Fibroblast of lung (primary cell): Measurements from ENCODE around the gene ARL4D. TPM values are rescaled to one million over a fixed set of nuclear protein-coding genes. Genes with fewer than 3 reads are reported as not detected.

Source experiments
- DNase-seq, 2 donors: peaks; one replicate each; pipeline versions ENCODE4 v3.0.0 to v3.0.0-alpha.2; 2010; ENCODE audit warnings: low read depth in 2 of 2
- H2AFZ ChIP-seq: 2 replicates; pipeline ENCODE4 v1.5.1; 2012; ENCODE audit warnings: low read length, control low read depth, inconsistent platforms
- H3K27ac ChIP-seq: 2 replicates; pipeline ENCODE4 v1.5.1; 2011; ENCODE audit warnings: low read length, control low read depth; ENCODE audit not compliant: insufficient read depth
- H3K27me3 ChIP-seq: 2 replicates; pipeline ENCODE4 v1.5.1; 2011; ENCODE audit warnings: mild to moderate bottlenecking, low read length; ENCODE audit not compliant: control insufficient read depth, insufficient read depth
- H3K36me3 ChIP-seq: 2 replicates; pipeline ENCODE4 v1.5.1; 2011; ENCODE audit warnings: low read length; ENCODE audit not compliant: control insufficient read depth, insufficient read depth
- H3K4me1 ChIP-seq: 2 replicates; pipeline ENCODE4 v1.5.1; 2011; ENCODE audit warnings: low read length; ENCODE audit not compliant: control insufficient read depth, insufficient read depth; ENCODE audit errors: extremely low read depth
- H3K4me2 ChIP-seq: 2 replicates; pipeline ENCODE4 v1.5.1; 2011; ENCODE audit warnings: low read length, control low read depth; ENCODE audit not compliant: insufficient read depth; ENCODE audit errors: extremely low read depth
- H3K4me3 ChIP-seq, 4 experiments: fragments of 200-600 bp in 1 of 4; sonication (generic) in 1 of 4; replicated peaks in 1 of 4; 2 replicates each; pipeline ENCODE4 v1.5.1; 2011 to 2016; ENCODE audit warnings: low read length in 4 of 4, low read depth in 3 of 4, mild to moderate bottlenecking in 3 of 4, control low read depth in 2 of 4, inconsistent platforms in 1 of 4, mixed read lengths in 1 of 4; ENCODE audit not compliant: insufficient read depth in 1 of 4; ENCODE audit errors: control extremely low read depth in 1 of 4
- H3K79me2 ChIP-seq: 2 replicates; pipeline ENCODE4 v1.5.1; 2012; ENCODE audit warnings: mild to moderate bottlenecking, low read length, inconsistent platforms; ENCODE audit not compliant: control insufficient read depth, insufficient read depth
- H3K9ac ChIP-seq: 2 replicates; pipeline ENCODE4 v1.5.1; 2011; ENCODE audit warnings: mild to moderate bottlenecking, low read length, control low read depth; ENCODE audit not compliant: insufficient read depth
- H3K9me3 ChIP-seq: 2 replicates; pipeline ENCODE4 v1.5.1; 2012; ENCODE audit warnings: low read depth, low read length; ENCODE audit not compliant: control insufficient read depth, insufficient read depth
- H4K20me1 ChIP-seq: 2 replicates; pipeline ENCODE4 v1.5.1; 2011; ENCODE audit warnings: low read length; ENCODE audit not compliant: control insufficient read depth, insufficient read depth; ENCODE audit errors: extremely low read depth
- CTCF ChIP-seq, 2 donors: IDR thresholded peaks in 1 of 2; conservative IDR thresholded peaks in 1 of 2; 1 replicate in 1 of 2; 2 replicates in 1 of 2; pipeline ENCODE4 v1.5.1; 2011 to 2012; ENCODE audit warnings: low read length in 2 of 2, control low read depth in 1 of 2, inconsistent platforms in 1 of 2, low read depth in 1 of 2, mild to moderate bottlenecking in 1 of 2
- EZH2 ChIP-seq: IDR thresholded peaks from 2 replicates; pipeline ENCODE4 v1.5.1; 2012; ENCODE audit warnings: low read length, control low read depth, mild to moderate bottlenecking; ENCODE audit errors: missing control alignments
- polyA plus RNA-seq, 2 donors: library from polyadenylated mRNA; depleted of rRNA in 1 of 2; stranded (reverse) in 1 of 2; unstranded in 1 of 2; fragments of >200 nt; gene quantifications; 2 replicates each; pipeline ENCODE4 v1.2.1, GENCODE V29; 2011 to 2012; ENCODE audit warnings: missing spikeins in 1 of 2
- total RNA-seq: library from RNA; depleted of rRNA; stranded (reverse); fragments of >200 nt; gene quantifications from 2 replicates; pipeline ENCODE4 v1.2.1, GENCODE V29; 2014

Gene ARL4D
- total and polyA plus RNA-seq, 2 donors (not counting 1 experiment from before 2014, with no cell fraction given), result 12.5 to 46.4 TPM

- DNase-seq, result no peak
- no peaks in the 10 kb centered on the region for H3K4me1 ChIP-seq
Measured at GRCh38 chr17:43383372-43383771, 15.4 kb upstream of the ARL4D start.

DNA sequence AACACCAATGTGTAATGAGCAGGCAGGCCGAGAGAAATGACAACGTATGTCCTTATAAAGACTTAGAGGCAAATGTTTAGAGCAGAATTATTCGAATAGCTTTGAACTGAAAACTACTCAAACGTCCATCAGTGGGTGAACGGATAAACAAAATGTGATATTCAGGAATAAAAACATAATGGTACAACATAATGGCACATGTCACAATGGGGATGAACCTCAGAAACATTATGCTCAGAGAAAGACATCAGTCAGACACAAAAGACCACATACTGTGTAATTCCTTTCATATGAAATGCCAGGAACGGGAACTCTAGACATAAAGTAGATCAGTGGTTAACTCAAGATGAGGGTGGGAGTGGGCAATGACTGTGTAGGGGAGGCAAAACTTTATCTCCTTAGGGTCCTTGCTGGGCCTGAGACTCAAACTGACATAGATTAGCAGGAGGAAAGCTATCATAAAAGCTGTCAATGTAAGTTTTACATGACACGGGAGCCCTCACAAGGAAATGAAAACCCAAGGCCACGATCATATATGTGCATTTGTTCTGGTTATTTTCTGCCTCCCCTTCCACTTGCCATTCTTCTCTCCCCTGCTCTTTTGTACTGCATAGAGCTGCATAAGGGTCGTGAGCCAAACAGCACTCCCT is 14.8 kb upstream of the ARL4D start:
- Histone ChIP-seq H3K79me2 (no peaks in the 10 kb centered on the region), H3K9ac (no peak overlapping the region), H3K9me3 (no peaks in the 10 kb centered on the region), H3K36me3 (no peaks in the 10 kb centered on the region), H3K4me1 (no peaks in the 10 kb centered on the region), H3K27ac (no peak overlapping the region), H3K4me3 (no peak overlapping the region), H3K4me2 (no peak overlapping the region), H2AFZ (no peak overlapping the region), H3K27me3 (no peaks in the 10 kb centered on the region), H4K20me1 (no peaks in the 10 kb centered on the region)
- TF ChIP-seq EZH2 (no peak), CTCF (conservative IDR thresholded peaks at IDR 0.05 in 1 of 2, IDR thresholded peaks at IDR 0.05 in 1 of 2; ENCODE audit: low read depth in 1 of 2, low read length in 2 of 2) (no peak)
- DNase-seq, result no peak

More at GRCh38 chr17:43383372-43383771, 15.4 kb upstream of the ARL4D start:
- Histone ChIP-seq H3K9ac (no peak overlapping the region), H3K79me2 (no peaks in the 10 kb centered on the region), H3K27me3 (no peaks in the 10 kb centered on the region), H3K4me3 (no peak overlapping the region), H3K9me3 (no peaks in the 10 kb centered on the region), H4K20me1 (no peaks in the 10 kb centered on the region), H3K4me2 (no peak overlapping the region), H3K36me3 (no peaks in the 10 kb centered on the region), H2AFZ (no peak overlapping the region), H3K27ac (no peak overlapping the region)
- TF ChIP-seq CTCF (conservative IDR thresholded peaks at IDR 0.05 in 1 of 2, IDR thresholded peaks at IDR 0.05 in 1 of 2; ENCODE audit: low read depth in 1 of 2, low read length in 2 of 2), result no peak
- TF ChIP-seq EZH2, result no peak

DNA sequence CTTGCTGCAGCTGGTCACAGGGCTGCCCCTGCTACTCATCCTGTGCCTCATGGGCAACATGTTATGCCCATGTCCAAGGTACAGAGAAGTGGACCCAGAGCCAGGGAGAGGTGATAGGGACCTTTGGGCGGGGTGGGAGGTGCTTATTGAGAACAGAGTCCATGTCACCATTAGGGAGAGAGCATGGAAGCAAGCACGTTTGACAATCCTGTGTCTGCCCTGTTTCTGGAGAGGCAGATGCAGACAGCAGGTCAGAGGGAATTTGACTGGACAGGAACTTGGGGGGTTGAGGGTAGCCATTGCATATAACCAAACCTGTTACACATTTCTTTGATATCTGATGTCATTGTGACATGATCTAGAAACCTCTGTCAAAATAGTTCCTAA is 14.3 kb upstream of the ARL4D start:
- Histone ChIP-seq H3K27ac (no peak overlapping the region), H3K36me3 (no peaks in the 10 kb centered on the region), H3K9ac (no peak overlapping the region), H3K27me3 (no peaks in the 10 kb centered on the region), H4K20me1 (no peaks in the 10 kb centered on the region), H3K9me3 (no peaks in the 10 kb centered on the region), H3K4me3 (no peak overlapping the region), H3K79me2 (no peaks in the 10 kb centered on the region), H3K4me1 (no peaks in the 10 kb centered on the region), H2AFZ (no peak overlapping the region), H3K4me2 (no peak overlapping the region)
- DNase-seq, result no peak
- TF ChIP-seq EZH2 (no peak), CTCF (conservative IDR thresholded peaks at IDR 0.05 in 1 of 2, IDR thresholded peaks at IDR 0.05 in 1 of 2; ENCODE audit: low read depth in 1 of 2, low read length in 2 of 2) (no peak)
